NAMALWA (cell line): ENCODE data around the gene DPYD.

Source experiments
- DNase-seq: peaks from one replicate; pipeline ENCODE4 v3.0.0-alpha.2; 2015; ENCODE audit warnings: low spot score

Gene DPYD

DNA sequence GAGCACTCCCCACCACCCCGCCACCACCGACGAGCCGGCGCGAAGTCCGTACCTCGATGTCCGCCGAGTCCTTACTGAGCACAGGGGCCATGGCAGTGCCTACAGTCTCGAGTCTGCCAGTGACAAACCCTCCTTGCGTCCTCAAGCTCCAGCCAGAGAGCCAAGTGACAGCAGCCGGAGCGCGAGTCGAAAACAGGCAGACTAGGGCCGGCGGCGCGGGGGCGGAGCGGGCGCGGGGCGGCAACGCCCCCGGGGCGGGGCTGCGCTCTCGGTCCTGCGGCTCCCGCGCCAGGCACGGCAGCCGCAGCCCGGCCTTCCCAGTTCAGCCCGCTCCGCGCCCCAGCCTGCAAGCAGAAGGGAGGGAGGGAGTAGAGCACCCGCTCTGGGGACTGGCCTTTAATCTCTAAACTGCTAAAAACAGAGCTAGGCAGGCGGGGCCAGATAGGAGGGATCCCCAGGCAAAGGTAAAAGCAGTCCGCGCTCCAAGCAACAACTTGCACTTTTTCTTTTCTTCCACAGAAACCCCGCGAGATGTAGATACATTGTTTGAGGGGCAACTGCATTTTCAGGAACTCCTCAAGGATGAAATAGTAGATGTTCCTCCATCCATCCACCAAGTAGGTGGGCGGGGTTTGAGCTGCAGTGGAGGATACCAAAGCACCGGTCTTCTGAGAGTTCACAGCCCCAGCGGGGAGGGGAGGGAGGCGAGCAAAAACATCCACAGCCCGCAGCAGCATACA lies at the start of gene DPYD:
Gene DPYD (minus strand): TSS at position 203 of the 740 bp plus-strand sequence. CDS start 112 bp downstream, at position 91.
- DNase-seq = peak; percentile 94

DNA sequence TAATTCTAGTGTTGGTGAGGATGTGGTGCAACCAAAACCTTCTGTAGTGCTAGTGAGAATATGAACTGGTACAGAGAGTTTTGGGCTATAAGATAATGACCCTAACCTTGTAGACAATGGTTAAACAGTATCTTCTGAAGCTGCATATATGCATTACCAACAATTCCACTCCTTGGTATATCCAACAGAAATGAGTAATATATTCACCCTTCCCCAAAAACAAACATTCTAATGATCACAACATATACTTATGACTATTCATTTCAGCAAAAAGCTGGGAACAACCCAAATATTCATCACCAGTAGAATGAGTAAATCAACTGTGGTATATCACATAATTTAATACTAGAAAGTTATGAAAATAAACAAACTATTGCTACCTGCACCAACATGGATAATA lies 39.6 kb upstream of the DPYD start:
- no peak for DNase-seq

DNA sequence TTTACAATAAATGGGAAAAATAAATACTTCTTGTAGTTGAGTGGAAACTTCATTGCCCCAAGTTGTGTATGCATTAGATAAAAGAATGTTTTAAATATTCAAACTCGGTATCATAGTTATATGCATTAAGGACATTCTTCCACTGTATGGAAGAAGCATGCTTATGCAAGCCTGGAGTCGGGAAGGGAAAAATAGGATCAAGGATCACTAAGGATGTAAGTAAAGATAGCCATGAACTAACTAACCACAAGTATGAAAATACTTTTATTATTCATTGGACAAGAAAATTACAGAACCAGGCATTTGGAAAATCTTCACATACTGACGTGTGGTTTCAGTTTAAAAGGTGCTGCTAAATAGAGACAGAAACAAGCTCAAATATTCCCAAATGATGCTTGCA lies 26.9 kb upstream of the DPYD start:
- DNase-seq = no peak

DNA sequence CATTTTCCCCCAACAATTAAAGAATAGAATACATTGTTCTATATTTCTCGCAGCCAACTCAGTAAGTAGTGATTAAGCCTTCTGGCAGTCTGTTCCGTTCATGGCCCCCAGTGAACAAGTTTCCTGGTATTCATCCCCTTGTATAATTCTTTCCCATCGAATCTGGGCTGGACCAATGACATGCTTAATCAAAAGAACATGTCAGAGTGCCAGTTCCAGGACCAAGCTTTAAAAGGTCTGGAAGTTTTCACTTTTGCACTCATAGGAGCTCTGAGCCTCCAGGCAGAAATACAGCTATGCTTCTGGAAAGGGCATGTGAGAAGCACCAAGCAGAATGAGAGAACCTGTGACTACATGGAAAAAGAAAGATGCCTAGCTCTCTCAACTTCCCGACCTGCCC lies 22.5 kb upstream of the DPYD start:
- no peak for DNase-seq

DNA sequence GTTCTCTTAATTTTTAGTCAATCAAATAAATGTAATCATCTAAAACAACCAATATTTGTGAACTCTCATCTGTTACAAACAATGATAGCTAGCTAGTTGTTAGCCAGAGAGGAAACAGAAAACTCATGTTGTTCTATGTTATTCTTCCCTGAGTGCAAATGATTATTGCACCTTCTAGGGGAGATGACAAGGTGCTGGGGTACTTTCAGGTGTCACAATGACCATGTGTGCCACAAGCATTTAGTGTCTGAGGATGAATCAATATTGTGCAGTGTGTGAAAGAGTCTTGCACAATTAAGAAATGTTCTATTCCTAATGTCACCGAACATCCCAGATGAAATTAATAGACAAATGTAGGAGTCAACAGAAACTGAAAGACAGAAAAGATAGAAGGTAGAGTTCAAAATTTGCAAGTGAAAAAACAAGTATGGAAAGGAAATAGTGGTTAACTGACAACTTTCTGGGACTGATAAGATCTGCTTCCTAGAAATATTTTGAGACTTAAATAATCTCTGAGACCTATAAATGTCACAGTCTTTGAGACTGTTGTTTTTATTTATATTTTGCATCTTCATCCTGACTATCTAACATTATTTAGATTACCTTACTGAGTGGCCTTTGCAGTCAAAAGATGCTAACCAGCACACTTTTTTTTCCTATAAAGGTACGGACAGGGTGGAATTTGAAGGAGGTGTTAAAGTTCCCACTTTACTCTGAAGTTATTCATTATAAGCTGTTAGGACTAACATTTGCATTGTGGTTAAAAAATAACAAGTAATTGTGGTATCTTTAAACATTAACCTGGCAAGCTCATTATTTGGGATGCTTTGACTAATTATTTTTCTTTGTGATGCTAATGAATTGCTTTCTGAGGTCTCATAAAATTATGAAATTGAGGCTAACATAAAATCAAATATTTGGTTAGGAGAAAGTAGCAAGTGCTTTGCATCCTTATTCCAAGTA lies 21.6 kb upstream of the DPYD start:
- no peak for DNase-seq

DNA sequence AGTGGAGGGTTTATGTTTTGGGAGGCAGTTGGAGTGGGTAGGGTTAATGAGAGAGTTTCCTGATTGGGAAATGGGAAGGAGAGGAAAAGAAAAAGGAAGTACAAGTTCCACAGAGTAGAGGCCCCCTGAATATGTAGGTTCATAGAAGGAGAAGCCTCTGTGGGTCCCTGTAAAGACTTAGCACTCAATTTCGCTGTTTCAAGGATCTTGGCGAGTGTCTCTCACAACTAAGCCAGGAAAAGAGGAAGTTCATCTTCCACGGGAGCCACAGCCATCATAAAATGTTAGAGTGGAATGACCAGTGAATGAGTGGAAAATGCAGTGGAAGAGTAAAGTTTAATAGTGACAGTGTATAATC lies 17.4 kb upstream of the DPYD start:
- no peak for DNase-seq

DNA sequence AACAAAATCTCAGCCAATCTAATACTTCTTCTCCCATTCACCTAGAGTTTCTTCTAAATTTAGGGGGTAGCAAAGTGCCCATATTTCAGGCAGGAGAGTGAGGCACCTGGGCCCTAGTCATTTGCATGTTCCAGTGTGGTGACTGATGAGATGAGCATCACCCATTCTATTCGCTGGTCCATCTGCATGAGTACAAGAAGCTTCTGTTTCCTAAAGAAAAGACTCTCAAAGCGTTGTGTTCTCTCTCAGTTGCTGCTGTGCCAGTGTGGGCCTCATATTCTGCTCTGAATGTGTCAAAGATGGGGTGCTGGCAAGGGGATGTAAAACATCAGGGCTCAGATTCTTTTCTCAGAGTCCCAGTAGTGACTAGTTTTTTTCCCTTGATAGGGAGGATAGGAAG lies 16.1 kb upstream of the DPYD start:
- DNase-seq = peak; percentile 14

DNA sequence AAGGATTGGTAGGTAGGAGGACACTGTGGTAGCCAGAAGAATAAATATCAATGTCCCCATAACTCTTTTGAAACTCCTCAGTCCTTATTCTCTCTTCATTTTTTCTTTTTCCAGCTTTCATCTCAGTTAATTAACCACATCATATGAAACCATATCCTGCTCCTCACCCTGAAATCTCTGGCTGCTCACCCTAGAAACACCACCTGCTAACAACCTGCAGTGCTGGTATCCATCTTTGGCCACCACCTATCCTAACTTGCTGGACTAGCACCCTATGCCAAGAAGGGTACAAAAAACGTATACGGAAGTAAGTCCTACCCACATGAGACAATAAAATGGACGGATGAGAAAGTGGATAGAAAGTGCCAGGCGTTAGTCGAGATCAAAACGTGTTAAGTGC lies 13.7 kb upstream of the DPYD start:
- no peak for DNase-seq

DNA sequence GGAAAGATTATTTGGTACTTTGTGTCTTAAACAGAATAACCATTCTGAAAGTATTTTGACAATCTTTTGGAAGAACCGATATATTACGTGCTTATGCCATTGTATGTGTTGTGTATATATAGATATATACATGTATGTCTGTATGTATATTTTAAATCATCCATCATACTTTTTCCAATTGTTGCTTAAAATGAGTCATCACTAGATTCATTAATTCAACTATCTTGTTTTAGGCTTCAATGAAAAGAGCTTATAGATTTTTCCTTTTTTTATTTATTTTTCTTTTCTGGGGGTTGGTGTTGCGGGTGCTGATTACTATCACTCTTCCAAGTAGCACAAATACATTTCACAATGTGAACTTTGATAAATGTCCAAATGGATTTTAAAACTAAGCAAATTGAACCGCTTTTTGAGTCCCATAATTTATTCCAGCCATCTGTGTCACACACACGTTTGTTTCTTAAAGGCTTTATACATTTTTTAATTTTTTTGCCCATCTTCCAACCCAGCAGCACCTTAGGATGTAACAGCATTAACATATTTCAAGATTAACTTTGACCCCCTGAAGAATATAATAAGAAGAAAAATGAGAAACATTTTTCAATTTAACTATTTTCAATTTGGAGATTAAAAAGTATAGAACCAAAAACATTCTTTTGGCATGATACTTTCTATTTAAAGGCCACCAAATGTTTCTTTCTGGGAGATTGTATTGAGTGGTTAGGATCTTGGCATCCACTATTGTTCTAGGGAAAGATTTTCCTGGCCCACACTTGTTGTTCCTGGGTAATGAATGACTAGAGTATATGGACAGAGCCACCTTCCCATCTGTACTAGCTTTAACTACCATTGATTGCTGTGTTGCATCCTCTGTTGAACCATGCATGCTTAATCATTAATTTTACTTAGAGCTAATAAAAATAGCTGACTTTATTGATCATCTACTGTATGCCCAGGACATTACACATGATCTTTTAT lies 9.3 kb upstream of the DPYD start:
- DNase-seq = no peak

DNA sequence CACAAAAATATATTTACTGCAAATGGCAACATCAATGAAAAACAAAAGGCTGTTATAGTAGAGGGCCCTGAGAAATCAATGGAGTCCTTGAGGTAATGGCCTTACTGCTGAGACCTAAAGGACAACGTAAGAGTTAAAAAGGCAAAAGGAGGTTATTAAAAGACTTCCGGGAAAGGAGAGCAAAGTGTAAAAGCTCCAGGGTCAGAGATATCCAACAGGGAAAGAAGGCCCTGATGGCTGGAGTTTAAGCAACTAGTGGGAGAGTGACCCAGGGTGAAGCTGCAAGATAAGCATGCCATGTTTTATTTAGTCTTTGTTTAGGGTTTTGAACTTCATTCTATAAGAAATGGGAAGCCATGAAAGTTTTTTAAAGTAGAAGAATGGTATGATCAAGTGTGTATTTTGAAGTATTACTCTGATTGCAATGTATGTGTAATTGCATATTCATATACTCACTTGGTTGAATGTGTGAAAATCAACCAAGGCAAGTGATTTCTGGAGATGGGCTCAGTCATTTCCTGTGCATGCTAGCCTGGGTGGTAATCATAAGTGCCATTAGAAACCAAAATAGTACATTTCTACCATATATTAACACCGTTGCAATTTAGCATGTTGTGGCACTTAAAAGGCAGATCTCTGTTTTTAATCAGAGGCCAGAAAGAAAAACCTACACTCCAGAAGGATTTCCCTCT lies 5.3 kb upstream of the DPYD start:
- DNase-seq = no peak

DNA sequence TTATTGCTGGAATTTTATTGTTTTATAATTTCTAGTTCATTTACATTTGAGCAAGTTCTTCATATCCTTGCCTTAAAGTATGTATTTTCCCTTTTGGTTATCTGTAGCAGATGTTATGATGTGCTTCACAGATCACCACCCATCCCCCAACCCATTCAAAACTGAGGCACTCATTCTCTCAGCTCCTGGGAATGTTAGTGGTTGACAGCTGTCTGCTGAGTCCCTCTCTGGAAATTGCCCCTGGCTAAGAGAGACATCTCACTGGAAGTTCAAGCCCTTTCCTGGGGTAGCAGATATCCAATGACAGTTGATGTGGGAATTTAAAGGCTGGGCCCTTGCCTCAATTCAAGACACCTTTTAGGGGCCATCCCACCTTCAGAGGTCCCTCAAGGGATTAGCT lies 4.3 kb upstream of the DPYD start:
- DNase-seq = no peak

DNA sequence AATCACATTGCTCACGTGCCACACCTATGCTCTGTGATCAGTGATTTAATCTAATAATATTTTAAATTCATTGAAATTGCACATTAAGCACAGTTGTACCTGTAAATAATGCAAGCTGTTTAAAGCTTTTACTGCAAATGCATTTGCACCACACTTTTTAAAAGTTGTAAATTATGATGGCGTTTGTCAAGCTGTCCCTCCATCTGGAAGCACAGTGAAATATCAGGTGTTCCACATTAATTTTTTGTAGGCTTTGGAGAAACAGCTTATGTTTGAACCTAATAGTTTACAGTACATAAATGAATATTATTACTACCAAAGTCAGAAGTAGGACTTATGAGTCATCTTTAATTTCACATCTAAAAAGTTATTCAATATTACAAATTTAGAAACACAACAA lies 3.0 kb upstream of the DPYD start:
- no peak for DNase-seq

DNA sequence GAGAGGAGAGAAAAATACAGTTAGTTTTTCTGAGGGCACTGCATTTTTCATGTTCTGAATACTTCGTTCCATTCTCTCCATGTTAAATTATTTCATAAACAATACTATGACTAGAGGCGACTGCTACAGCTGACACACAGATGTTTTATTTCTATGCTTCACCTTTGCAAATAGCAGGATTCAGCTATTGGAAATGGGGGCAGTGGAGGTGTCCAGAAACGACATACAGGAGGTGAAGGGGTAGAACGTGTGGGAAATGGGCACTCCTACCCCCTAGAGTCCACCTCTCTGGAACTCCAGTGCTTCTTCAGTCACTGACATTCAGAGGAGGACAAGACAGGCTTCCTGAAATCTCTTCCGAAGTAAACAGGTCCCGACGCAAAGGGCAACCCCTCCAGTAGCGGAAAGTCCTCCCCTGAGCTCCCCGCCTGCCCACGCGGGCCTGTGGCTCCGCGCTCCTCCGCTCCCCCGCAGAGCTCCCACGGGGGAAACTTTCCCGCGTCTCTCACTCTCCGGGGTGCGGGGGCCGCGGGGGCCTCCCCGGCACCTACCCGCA lies 480 bp downstream of the DPYD start:
- DNase-seq = no peak

DNA sequence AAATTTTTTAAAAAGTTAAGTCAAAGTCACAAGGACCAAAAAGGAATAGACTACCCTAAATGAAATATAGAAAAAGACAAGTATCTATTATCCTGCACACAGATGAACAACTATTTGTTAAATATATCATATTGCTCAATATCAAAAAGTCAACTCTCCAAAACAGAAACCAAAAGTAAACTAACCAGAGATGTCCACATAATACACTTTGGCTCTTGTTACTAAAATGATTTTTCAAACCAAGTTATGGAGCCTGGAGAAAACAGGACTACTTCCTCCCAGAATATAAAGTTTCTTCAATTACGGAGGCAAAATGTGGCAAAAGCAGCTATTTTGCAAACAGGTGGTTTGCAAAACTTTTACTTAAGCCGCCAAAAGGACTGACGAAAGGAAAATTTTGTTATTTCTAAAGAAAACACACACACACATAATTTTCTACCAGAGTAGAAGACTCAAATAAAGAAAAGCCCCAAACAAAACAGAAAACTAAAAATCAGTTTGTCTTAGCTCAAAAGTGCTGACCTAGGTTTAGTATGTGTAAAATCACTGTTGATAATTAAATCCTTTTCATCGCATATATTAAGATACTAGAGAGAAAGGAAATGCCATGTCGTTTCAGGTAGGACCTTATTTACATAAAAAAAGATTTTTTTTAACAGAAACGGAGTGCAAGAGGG lies 1.1 kb downstream of the DPYD start:
- DNase-seq = peak; percentile 48

DNA sequence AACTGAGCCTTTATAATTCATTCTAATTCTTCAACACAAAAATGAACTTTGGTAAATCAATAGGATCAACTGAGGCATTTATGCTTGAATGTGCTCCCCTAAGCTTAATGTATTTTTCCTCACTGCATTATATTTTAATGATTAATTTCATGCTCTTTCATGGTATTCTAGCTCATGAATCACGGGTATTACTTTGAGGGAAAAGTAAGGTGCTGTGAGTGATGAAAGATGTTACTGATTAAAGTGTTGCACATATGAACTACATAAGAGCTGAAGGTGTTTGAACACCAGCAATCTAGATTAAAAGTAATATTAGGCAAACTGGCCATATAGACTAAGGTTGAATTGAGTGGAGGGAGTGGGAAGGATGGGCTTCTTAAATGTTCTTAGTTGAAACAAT lies 1.9 kb downstream of the DPYD start:
- DNase-seq = peak; percentile 14

DNA sequence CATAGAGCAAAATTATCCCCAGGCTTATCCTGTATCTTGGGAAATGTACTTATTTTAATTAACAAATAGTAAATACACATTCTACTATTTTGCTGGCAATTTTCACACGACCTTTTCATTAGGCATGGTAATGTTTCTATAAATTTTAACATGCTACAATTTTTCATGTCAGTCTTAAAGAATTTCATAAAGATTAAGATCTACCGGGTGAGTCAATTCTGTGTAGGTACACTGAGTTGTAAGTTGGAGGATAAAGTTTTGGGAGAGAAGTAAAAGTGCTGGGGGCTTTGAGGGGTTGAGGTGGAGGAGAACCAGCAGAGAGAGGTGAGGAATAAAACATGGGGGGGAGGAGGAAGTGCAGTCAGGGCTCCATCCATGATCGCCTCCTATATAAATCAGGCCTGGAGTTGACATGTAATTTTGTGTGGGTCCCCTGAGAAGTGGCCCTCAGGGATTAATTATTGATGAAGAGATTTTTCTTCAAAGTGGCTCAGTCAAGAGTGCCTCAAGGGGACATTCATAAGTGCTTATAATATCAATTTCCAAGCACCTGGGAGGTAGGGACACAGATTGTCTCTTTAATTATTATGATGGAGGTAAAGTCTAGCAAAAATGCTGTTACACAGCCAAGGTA lies 7.2 kb downstream of the DPYD start:
- DNase-seq = no peak

DNA sequence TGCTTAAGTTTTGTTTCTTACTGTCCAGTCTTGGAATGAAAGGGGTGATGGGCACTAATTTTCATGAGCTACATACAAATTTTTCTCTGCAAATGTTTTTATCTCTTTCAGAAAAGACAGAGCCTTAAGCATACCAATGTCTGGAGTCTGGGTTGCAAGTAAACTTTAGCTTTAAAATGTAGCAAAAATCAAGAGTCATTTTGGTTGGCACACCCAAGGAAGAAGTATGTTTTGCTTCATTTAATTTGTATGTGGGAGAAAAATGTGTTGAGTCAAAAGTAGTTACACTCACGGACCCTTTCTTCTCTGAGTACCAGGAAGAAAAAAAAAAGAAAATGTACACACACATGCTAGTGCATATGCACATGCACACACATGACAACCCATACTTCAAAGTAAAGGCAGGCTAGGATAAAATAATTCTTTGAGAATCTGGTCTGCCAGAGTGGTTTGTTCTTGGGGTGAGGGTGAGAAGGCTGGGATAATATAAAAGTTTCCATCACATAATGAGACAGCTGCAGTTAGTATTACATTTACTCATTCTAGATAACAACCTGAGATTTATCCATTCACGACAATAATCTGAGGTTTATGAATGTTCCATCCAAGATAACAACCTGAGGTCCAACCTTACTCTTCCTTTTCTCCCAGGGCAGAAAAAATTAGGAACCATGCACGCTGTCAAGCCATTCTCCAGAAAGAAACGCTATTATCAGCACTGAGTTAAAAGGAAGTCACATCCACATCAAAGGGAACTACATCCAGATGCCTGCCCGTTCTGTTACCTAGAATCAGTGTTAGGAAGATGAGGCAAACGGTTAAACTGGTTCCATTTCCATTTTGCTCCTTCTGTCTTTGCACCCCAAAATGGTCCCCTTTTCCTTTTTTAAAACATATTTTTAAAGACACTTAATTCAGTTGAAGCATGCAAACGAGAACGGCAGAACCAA lies 9.3 kb downstream of the DPYD start:
- no peak for DNase-seq

DNA sequence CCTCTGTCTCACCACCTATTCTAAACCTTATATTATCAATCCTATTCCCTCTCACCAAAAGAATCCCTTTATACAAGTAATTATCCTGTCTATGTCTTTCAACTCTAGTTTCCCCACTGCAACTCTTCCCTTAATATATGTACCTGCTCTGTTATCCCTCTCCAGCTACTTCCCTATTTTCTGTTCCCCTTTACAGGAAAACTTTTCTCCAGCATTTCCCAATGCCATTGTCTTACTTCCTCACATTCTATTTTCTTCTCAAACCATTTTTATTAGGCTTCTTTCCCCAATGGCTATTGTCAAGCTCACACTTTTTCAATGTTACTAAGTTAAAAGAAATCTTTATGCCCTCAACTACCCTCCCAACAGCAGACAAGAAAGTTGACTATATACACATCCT lies 11.6 kb downstream of the DPYD start:
- no peak for DNase-seq

DNA sequence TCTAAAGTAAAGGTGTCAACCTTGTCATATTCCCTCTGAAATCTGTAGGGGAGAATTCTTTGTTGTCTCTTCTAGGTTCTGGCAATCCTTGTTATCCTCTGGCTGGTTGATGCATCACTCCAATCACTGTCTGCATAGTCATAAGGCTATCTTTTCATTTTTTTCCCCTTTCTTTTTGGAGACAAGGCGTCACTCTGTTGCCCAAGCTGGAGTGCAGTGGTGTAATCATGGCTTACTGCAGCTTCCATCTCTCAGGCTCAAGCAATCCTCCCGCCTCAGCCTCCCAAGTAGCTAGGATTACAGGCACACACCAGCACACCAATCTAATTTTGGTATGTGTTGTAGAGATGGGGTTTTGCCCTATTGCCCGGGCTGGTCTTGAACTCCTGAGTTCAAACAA lies 12.9 kb downstream of the DPYD start:
- no peak for DNase-seq
